ENCODE results near the gene SC5D. TPM values are rescaled to one million over a fixed set of nuclear protein-coding genes. Genes with fewer than 3 reads are reported as not detected.

SC5D gene
- polyA plus RNA-seq, 2 of the 4 experiments (the other 2 are of a cell fraction): 18.1 to 28.1 TPM

- CTCF ChIA-PET: interaction anchor here (0.8 to 1.9 kb wide), 2 partner anchors 124 to 300 kb away, joined by 3 to 6 read pairs; no protein-coding TSS in a partner anchor
- H3K4me3 ChIP-seq: peak overlapping the region; percentile 59
- POLR2A ChIA-PET: interaction anchor here (0.6 kb wide), 1 partner anchor 244 kb away, joined by 5 read pairs; no protein-coding TSS in a partner anchor
- FAIRE-seq (no peak), DNase-seq (ENCODE audit: low read depth in 1 of 2, low spot score in 1 of 2) (no peak), ATAC-seq (peak; percentile 21 to 46; a peak in 4 of 6 replicates)
- WGBS (ENCODE audit: missing lambda C conversion rate): 4% methylated on average over 19 of the region's 19 CpGs
- no peak for TF ChIP-seq USF2 (IDR thresholded peaks at IDR 0.05)
- peak; percentile 51; the same call in 1 of the 2 replicates for TF ChIP-seq RNF2 (IDR thresholded peaks at IDR 0.05; ENCODE audit: borderline replicate concordance, low read depth)
- TF ChIP-seq EHMT2 (IDR thresholded peaks at IDR 0.05; ENCODE audit: low read depth): no peak
- TF ChIP-seq POLR2AphosphoS2 (conservative IDR thresholded peaks at IDR 0.05; ENCODE audit: low read length): no peak
- no peak for TF ChIP-seq CHD4 (IDR thresholded peaks at IDR 0.05; ENCODE audit: borderline replicate concordance)
- no peak for TF ChIP-seq EHF (CRISPR knock-in tag; IDR thresholded peaks at IDR 0.05)
- no peak for TF ChIP-seq HMGXB4 (CRISPR knock-in tag; IDR thresholded peaks at IDR 0.05; ENCODE audit: borderline replicate concordance)
- no peaks in the 10 kb centered on the region; the same call in 2 of the 3 replicates for H3K4me1 ChIP-seq
- peak overlapping the region; percentile 85 for H3K4me2 ChIP-seq
- H3K9me3 ChIP-seq: peaks cover 9% of the 10 kb centered on the region; the same call in 1 of the 3 replicates
- peak overlapping the region; percentile 57 to 90 for H3K27ac ChIP-seq
Measured at GRCh38 chr11:121291896-121292494, 576 bp upstream of the SC5D start.

- ChIA-PET CTCF (interaction anchor here (0.8 kb wide), 1 partner anchor 608 kb away, joined by 3 read pairs; no protein-coding TSS in a partner anchor), POLR2A (no interaction called here)
- ATAC-seq: no peak
- Histone ChIP-seq H3K9me3 (peaks cover 9% of the 10 kb centered on the region; the same call in 1 of the 3 replicates), H3K4me3 (peak overlapping the region; percentile 59), H3K4me1 (no peaks in the 10 kb centered on the region; the same call in 2 of the 3 replicates), H3K27ac (peak overlapping the region; percentile 72 to 90; a peak in 5 of 6 replicates), H3K4me2 (peak overlapping the region; percentile 75)
- DNase-seq (ENCODE audit: low read depth in 1 of 2, low spot score in 1 of 2): no peak
- no peak for FAIRE-seq
- TF ChIP-seq POLR2AphosphoS2 (conservative IDR thresholded peaks at IDR 0.05; ENCODE audit: low read length): no peak
- TF ChIP-seq ZC3H11A (IDR thresholded peaks at IDR 0.05): no peak
- TF ChIP-seq PBX3 (IDR thresholded peaks at IDR 0.05): no peak
- TF ChIP-seq NR3C1 (IDR thresholded peaks at IDR 0.05): no peak
- TF ChIP-seq REST (IDR thresholded peaks at IDR 0.05): no peak
- TF ChIP-seq HMGXB4 (CRISPR knock-in tag; IDR thresholded peaks at IDR 0.05; ENCODE audit: borderline replicate concordance): no peak
- TF ChIP-seq HEYL (CRISPR knock-in tag; IDR thresholded peaks at IDR 0.05): no peak
- TF ChIP-seq NPAS2 (CRISPR knock-in tag; IDR thresholded peaks at IDR 0.05; ENCODE audit: borderline replicate concordance): no peak
- no peak for TF ChIP-seq EHMT2 (IDR thresholded peaks at IDR 0.05; ENCODE audit: low read depth)
- TF ChIP-seq E2F6 (IDR thresholded peaks at IDR 0.05; ENCODE audit: borderline replicate concordance, low read depth): no peak
- TF ChIP-seq BHLHE40 (IDR thresholded peaks at IDR 0.05; ENCODE audit: low read depth, low read length): no peak
- TF ChIP-seq EP300 (IDR thresholded peaks at IDR 0.05): no peak
- TF ChIP-seq TFCP2L1 (CRISPR knock-in tag; IDR thresholded peaks at IDR 0.05): no peak
- no peak for TF ChIP-seq KDM1A (IDR thresholded peaks at IDR 0.05; ENCODE audit: low read depth)
- TF ChIP-seq FOXS1 (CRISPR knock-in tag; IDR thresholded peaks at IDR 0.05): no peak
- TF ChIP-seq RCOR1 (IDR thresholded peaks at IDR 0.05; ENCODE audit: low read depth, low read length): no peak
- no peak for TF ChIP-seq JUNB (IDR thresholded peaks at IDR 0.05)
- no peak for TF ChIP-seq CHD4 (IDR thresholded peaks at IDR 0.05; ENCODE audit: borderline replicate concordance)
- 32% methylated on average over 5 of the region's 5 CpGs for WGBS (ENCODE audit: missing lambda C conversion rate)
Measured at GRCh38 chr11:121293288-121293594, 670 bp downstream of the SC5D start.
